ENCODE data around the gene SHISA9.

DNA sequence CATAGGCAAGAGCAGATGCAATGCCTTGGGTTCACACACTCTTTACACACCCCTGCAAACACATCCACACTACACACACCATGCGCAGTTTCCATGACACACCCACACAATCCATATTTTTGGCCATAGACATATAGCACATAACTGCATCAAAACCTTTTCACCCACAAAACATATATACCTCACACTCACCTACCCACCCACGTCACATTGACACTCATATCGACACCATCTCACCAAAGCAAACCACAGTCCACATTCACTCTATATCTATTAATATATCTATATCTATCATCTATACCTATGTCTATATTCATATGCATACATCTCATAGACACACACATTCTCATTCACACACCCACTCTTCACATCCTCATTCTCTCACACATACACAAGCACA lies 246.9 kb downstream of the SHISA9 start:
- TF ChIP-seq, protein P1, sequence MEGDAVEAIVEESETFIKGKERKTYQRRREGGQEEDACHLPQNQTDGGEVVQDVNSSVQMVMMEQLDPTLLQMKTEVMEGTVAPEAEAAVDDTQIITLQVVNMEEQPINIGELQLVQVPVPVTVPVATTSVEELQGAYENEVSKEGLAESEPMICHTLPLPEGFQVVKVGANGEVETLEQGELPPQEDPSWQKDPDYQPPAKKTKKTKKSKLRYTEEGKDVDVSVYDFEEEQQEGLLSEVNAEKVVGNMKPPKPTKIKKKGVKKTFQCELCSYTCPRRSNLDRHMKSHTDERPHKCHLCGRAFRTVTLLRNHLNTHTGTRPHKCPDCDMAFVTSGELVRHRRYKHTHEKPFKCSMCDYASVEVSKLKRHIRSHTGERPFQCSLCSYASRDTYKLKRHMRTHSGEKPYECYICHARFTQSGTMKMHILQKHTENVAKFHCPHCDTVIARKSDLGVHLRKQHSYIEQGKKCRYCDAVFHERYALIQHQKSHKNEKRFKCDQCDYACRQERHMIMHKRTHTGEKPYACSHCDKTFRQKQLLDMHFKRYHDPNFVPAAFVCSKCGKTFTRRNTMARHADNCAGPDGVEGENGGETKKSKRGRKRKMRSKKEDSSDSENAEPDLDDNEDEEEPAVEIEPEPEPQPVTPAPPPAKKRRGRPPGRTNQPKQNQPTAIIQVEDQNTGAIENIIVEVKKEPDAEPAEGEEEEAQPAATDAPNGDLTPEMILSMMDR (IDR thresholded peaks at IDR 0.05): no peak
- no peak for TF ChIP-seq POLR2A (IDR thresholded peaks at IDR 0.05)
